ENCODE data around the gene TPM2.

TPM2 gene

GRCh38 chr9:35718721-35719511 is 29.2 kb upstream of the TPM2 start:
- no peak for DNase-seq (ENCODE audit: low spot score)

GRCh38 chr9:35717132-35717870 is 27.6 kb upstream of the TPM2 start:
- no peak for DNase-seq (ENCODE audit: low spot score)

- DNase-seq (ENCODE audit: low spot score), result no peak
Observed at GRCh38 chr9:35716230-35716629, 26.5 kb upstream of the TPM2 start.

GRCh38 chr9:35714579-35715252 is 25.0 kb upstream of the TPM2 start:
- DNase-seq (ENCODE audit: low spot score), result no peak

GRCh38 chr9:35714123-35714522 is 24.4 kb upstream of the TPM2 start:
- DNase-seq (ENCODE audit: low spot score), result no peak

GRCh38 chr9:35713578-35713977 is 23.9 kb upstream of the TPM2 start:
- DNase-seq (ENCODE audit: low spot score), result no peak

GRCh38 chr9:35712762-35713400 is 23.2 kb upstream of the TPM2 start:
- no peak for DNase-seq (ENCODE audit: low spot score)

- DNase-seq (ENCODE audit: low spot score), result no peak
Observed at GRCh38 chr9:35711501-35712428, 22.0 kb upstream of the TPM2 start.

- DNase-seq (ENCODE audit: low spot score), result no peak
Observed at GRCh38 chr9:35710818-35711500, 21.2 kb upstream of the TPM2 start.

GRCh38 chr9:35708146-35708545 is 18.4 kb upstream of the TPM2 start:
- no peak for DNase-seq (ENCODE audit: low spot score)

- no peak for DNase-seq (ENCODE audit: low spot score)
Observed at GRCh38 chr9:35706951-35707350, 17.2 kb upstream of the TPM2 start.

GRCh38 chr9:35705836-35706430 is 16.2 kb upstream of the TPM2 start:
- DNase-seq (ENCODE audit: low spot score), result no peak

- DNase-seq (ENCODE audit: low spot score), result no peak
Observed at GRCh38 chr9:35705372-35705771, 15.6 kb upstream of the TPM2 start.

- DNase-seq (ENCODE audit: low spot score), result no peak
Observed at GRCh38 chr9:35703906-35704672, 14.4 kb upstream of the TPM2 start.

GRCh38 chr9:35702696-35703095 is 13.0 kb upstream of the TPM2 start:
- no peak for DNase-seq (ENCODE audit: low spot score)

- DNase-seq (ENCODE audit: low spot score), result no peak
Observed at GRCh38 chr9:35700942-35701341, 11.2 kb upstream of the TPM2 start.

GRCh38 chr9:35700031-35700430 is 10.3 kb upstream of the TPM2 start:
- no peak for DNase-seq (ENCODE audit: low spot score)

GRCh38 chr9:35698231-35698630 is 8.5 kb upstream of the TPM2 start:
- no peak for DNase-seq (ENCODE audit: low spot score)

- DNase-seq (ENCODE audit: low spot score), result no peak
Observed at GRCh38 chr9:35697486-35697885, 7.8 kb upstream of the TPM2 start.
